Stimulated activated CD4-positive, alpha-beta T cell treated with anti-CD3 and anti-CD28 coated beads, Interleukin-12 subunit alpha, Interleukin-12 subunit beta, amount 100 ng/mL, for 48 hours (primary cell): ENCODE results near the gene ZNF775.
A peak's percentile ranks its signal among the peaks of the same experiment; 100 is the strongest.

ENCODE experiments used
- DNase-seq, 3 donors: peaks; one replicate each; pipeline ENCODE4 v3.0.0-alpha.2; 2020; ENCODE audit warnings: low read depth in 2 of 3, low spot score in 1 of 3

Gene ZNF775

DNA sequence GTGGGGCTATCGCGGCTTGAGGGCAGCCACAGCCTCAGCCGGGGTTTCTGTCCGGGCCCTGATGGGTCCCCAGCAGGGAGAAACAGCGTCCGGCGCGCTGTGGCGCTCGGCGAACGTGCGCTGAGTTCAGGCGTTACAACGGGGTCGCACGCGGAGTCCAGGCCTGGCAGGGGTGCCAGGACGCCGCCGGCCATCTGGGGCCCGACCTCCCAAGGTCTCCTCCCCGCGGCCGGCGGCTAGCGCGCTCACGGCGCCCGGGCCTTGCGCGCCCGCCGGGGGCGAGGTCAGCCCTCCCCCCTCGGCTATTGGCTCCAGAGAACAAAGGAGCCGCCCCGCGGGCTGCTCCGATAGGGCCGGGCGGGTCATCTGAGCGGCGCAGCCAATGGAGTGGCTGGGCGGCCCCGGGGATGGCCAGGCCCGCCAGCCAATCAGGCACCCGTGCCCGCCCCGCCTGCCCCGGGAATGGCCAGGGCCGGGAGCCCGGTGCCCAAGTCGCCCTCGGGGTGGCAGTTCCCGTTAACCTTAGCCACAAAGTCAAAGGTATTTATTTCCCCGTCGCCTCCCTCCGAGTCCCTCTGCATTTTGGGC, at the start of gene ZNF775:
Gene ZNF775, plus strand, starts transcription at position 478 of the 588 bp plus-strand sequence. CDS start 9,141 bp downstream, outside the sequence.
- peak; percentile 84 to 90 (median 84) for DNase-seq

DNA sequence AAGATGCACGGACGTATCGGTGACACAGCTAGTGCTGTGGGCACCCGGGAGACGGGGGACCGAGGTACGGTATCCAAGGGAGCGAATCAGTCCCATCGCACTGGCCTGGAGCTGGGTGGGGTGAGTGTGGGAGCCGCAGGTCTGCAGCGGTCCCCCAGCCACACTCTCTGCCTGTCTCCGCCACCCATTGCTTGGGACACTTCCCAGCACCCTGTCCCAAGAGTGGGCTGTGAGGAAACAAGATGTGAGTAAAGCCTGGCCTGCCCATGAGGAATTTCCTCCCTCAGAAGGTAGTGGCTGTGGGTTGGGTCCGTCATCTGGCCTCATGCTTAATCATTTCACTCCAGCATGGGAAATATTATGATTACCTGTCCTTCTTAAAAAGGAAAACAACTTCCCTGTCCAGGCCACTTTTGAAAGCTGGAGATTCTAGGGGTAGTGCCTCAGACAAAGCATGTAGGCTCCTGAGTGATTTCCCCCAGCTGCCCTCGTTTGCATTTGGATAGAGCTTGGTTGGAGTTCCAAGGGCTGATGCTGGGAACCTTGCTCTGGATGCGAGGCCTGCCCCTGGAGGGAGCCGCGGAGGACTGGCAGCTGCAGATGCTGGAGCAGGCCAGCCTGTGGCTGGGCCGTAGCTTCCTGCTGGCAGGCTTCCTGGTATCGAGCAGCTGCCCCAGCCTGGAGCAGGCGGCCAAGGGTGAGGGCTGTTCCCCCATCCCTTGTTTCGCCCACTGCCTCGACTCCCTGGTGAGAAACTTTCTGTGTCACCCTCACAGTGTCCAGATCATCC, 49.6 kb upstream of the ZNF775 start:
- no peak for DNase-seq

DNA sequence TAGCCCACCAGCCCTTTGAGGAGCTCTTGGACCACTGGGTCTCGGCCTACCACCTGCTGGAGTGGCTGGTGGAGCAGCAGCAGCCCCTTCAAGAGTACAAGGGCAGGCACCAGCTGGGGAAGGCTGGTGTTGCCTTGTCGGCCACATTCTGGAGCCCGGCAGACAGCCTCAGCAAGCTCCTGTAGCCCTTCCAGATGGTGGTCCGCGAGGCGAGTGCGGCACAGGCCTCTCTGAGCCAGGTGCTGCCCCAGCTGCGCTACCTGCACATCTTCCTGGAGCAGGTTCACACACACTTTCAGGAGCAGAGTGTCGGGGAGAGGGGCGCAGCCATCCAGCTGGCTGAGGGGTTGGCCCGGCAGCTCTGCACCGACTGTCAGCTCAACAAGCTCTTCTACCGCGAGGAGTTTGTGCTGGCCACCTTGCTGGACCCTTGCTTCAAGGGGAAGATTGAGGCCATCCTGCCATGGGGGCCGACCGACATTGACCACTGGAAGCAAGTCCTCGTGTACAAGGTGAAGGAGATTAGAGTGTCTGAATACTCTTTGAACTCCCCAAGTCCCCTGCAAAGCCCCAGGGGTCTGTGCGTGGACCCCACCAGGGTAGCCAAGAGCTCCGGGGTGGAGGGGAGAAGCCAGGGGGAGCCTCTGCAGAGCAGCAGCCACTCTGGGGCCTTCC, 48.8 kb upstream of the ZNF775 start:
- DNase-seq: no peak

DNA sequence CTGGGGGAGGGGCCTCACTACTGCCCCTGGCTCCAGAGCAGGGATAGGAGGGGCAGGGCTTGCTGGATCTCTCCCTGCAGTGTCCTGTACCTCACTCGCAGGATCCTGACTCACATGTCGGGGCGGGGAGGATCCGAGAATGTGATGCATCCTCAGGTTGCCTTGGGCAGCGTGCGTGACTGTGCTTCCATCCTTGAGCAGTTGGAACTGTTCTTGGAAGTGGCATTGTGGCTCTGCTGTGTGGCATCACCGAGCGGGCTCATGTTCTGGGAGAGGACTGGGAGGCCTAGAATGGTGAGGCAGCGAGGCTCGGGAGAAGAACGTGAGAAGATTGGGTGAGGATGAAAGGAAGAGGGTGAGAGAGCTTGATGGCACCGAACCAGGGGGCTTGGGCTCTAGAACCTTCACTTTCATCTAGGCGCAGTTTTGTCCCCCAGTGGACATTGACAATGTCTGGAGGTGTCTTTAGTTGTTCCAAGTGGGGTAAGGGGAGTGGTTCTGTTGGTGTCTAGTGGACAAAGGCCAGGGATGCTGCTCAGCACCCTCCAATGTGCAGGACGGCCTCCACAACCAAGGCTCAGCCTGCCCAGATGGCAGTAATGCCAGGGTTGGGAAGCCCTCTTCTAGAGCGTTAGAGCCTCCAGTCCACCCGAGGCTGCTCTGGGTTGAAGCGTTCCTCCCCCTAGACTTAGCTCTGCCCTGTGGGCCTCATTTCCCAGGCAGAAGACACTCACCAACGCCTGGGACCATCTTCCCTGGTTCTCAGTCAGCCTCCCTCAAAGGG, 46.1 kb upstream of the ZNF775 start:
- DNase-seq: no peak

DNA sequence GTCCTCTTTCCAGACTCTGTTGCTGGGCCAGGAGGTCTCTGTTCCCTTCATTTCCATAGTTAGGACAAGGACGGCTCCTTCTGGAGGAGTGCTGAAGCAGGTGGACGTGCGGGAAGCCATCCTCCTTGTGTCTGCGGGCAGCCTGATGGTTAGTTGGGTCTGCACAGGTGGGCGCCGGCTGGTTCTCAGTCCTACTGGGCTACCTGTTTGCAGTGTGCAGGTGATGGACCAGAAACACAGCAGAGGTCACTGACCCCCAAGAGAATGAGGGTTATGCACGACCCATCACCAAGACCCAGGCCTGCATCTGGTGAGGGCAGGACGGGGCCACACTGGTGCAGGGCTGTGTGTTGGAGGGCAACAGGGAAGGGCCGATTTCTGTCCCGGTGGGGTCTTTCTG, 45.5 kb upstream of the ZNF775 start:
- no peak for DNase-seq

GRCh38 chr7:150334108-150334507, 45.0 kb upstream of the ZNF775 start:
- no peak for DNase-seq

DNA sequence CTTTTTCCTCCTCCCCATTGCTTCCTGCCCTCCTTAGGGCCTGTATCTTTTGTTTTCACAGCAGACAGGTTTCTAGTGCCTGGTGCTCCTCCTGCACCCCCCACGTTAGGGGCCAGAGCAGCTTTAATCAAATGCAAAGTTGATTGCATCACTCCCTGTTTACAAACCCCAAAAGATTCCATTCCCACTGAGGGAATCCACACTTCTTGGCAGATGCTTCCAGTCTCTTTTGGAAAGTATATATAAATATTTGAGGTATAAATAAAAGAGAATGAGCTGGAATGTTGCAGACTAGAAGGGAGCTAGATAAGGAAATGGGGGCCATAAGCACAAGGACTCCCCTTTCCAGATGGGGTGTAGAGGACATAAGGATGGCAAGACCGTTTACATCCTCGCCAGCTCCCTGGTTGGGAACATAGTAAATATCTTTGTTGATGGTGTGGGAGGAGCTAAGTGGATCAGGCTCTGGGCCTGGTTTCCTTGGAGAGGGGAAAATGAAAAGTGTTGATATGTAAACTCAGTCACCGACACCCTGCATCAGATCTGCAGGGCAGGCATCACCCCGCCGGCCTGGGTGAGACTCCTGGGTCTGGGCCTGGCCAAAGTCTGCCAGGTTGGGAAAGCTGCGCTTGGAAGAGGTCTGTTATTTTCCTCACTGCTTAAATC, 43.9 kb upstream of the ZNF775 start:
- no peak for DNase-seq

DNA sequence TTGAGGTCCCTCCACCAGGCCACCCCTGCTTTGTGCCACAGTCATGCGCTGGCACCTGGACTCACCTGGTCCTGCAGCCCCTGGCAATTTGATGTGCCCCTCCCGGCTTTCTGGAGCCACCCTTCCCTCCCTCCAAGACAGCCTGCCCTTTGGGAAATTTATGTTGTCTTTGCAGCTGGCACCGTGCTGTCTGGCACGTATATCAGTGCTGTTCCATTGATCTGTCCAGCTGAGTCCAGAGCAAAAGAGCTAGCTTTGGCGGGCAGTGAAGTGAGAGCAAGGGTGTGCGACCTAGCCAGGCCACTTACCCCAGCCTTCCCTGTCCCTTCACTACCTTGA, 43.4 kb upstream of the ZNF775 start:
- DNase-seq: no peak

- no peak for DNase-seq
These were observed 42.4 kb upstream of the ZNF775 start for GRCh38 chr7:150336746-150337145.

- no peak for DNase-seq
These were observed 42.0 kb upstream of the ZNF775 start for GRCh38 chr7:150337179-150337578.

GRCh38 chr7:150337659-150338081, 41.5 kb upstream of the ZNF775 start:
- no peak for DNase-seq

GRCh38 chr7:150338166-150338829, 40.8 kb upstream of the ZNF775 start:
- no peak for DNase-seq

DNA sequence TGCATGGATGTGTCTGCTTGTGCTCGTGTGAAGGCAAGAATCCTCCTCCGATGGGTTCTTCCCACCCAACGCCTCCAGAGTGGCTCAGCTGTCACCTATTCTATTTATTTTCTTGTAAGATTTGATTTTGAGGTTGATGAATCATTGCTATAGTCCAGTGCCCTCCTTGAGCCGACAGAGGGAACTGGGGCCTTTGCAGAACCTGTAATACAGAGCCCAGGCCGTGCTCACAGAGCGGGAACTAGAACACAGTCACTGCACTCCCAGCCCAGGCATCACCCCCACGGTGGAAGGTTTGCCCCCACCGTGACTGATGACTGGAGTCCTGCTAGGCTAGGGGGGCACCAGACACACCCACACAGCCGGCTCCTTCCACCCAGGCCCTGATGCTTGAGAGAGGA, 39.7 kb upstream of the ZNF775 start:
- DNase-seq: no peak

DNA sequence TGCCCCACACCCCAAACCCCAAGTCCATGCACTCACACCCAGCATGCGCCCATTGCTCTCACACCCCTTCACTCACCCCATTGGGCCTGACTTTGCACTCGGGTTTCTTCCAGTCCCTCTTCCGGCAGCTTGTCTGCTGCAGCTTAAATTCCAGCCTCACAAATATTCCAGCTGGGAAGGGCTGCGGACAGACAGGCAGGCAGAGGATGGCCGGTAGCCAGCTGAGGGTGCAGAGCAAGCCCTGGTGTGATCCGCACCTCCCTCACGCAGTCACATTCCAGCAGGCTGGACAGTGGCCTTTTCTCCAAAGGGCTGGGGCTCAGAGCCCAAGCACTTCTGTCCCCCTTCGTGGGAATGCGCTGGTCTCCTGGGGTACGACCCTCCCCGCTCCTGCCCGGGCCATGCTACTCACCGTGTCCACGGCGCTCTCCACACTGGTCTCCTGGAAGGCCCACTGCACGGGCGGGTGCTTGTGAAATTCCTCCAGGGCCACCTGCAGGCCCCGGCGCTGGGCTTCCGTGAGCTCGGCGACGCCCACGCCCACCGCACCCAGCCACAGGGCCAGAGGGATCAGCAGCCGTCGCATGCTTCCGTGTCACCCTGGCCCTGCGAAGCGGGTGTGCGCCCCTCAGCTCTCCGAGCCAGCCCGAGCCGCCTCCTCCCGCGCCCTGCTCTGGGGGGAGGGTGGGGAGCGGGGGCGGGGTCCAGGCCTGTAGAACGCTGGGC, 38.9 kb upstream of the ZNF775 start:
- no peak for DNase-seq

DNA sequence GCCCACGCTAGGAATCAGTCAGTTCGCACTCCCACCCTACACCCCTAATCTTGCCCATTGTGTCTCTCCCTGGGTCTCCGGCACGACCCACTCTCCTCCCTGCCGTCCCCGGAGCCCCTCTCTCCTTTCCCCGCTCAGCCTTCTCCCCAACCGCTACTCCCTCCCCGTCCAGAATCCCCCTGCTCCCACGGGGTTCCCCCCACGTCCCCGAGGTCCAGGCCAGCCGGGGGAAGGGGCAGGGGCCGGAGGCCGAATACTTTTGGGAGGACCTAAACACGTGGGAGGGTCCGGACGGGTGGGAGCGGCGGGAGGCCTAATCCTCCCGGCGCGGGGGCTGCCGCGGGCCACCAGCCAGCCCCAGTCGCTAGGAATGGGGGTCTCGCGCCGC, 38.3 kb upstream of the ZNF775 start:
- DNase-seq: no peak

GRCh38 chr7:150341263-150342120, 37.6 kb upstream of the ZNF775 start, which contains the start of gene RARRES2:
Gene RARRES2, minus strand, starts transcription at chr7:150341629. Its CDS starts 1,020 bp downstream, at chr7:150340609.
- no peak for DNase-seq

DNA sequence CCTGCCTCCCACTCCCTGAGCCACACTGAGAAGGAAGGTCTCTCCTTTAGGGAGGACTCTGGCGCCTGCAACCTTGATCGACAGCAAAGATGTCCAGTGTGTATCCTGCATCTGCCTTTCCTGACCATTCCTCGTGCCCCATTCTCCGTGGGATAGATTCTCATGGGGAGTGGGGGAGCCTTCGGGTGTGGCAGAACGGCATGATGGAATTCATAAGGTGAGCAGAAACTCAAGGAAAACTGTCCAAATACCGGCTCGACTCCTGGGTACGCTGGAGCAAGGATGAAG, 37.1 kb upstream of the ZNF775 start:
- DNase-seq: no peak

- no peak for DNase-seq
These were observed 35.9 kb upstream of the ZNF775 start for GRCh38 chr7:150343225-150343624.

DNA sequence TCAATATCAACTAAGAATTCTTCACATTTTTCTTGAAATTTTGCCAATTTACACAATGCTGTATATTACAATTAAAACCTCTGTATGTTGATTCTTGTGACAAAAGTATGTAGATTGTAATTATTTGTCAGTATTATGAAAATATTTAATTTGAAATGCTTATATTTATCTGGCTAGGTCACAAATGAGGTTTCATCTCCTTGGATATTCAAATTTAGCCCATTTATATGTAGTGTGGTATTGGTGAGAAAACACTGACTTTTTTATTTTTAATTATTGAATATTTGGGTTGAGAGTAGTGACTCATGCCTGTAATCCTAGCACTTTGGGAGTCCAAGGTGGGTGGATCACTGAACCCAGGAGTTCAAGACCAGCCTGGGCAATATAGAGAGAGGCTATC, 34.8 kb upstream of the ZNF775 start:
- no peak for DNase-seq
